H1 (cell line): Measurements from ENCODE around the gene ADCY9. TPM values are rescaled to one million over a fixed set of nuclear protein-coding genes. Genes with fewer than 3 reads are reported as not detected.

Experiments used
- CTCF ChIA-PET: fragments of 300-600 bp; sonication (Branson Sonifier 250); formaldehyde crosslinking; loops from one replicate; lab custom pipeline; 2021; ENCODE audit not compliant: partially characterized antibody; lab: Charles Lee
- POLR2A ChIA-PET: fragments of 300-600 bp; sonication (Branson Sonifier 250); formaldehyde crosslinking; loops from one replicate; lab custom pipeline; 2021; ENCODE audit warnings: inconsistent platforms; ENCODE audit not compliant: partially characterized antibody; lab: Charles Lee
- DNase-seq, 2 experiments: peaks; one replicate each; pipeline versions ENCODE4 v3.0.0 to v3.0.0-alpha.2; 2010 to 2022; ENCODE audit warnings: low spot score in 2 of 2, low read depth in 1 of 2, mixed read lengths in 1 of 2
- FAIRE-seq: peaks from 2 replicates; lab custom pipeline; 2011; peaks lifted over from hg19 to GRCh38; lab: Jason Lieb, UNC
- H2AFZ ChIP-seq: 2 replicates; pipeline ENCODE4 v1.8.1; 2012; ENCODE audit warnings: low read length, inconsistent platforms
- H2AK5ac ChIP-seq: 2 replicates; pipeline ENCODE4 v1.6.1; 2013; ENCODE audit warnings: low read depth, low read length
- H2BK120ac ChIP-seq: replicated peaks from 2 replicates; pipeline ENCODE3; 2013; ENCODE audit warnings: low read depth, low read length, inconsistent platforms
- H2BK12ac ChIP-seq: 2 replicates; pipeline ENCODE4 v1.6.1; 2013; ENCODE audit warnings: low read depth, low read length
- H2BK15ac ChIP-seq: 2 replicates; pipeline ENCODE4 v1.6.1; 2013; ENCODE audit warnings: low read length
- H2BK20ac ChIP-seq: 2 replicates; pipeline ENCODE4 v1.6.1; 2013; ENCODE audit warnings: low read length
- H2BK5ac ChIP-seq: 2 replicates; pipeline ENCODE4 v1.6.1; 2013; ENCODE audit warnings: low read depth, low read length
- H3K14ac ChIP-seq: 2 replicates; pipeline ENCODE4 v1.6.1; 2013; ENCODE audit warnings: inconsistent platforms; ENCODE audit not compliant: insufficient read length
- H3K18ac ChIP-seq: 2 replicates; pipeline ENCODE4 v1.6.1; 2013; ENCODE audit warnings: low read length; ENCODE audit errors: extremely low read depth
- H3K23ac ChIP-seq: 2 replicates; pipeline ENCODE4 v1.6.1; 2013; ENCODE audit warnings: inconsistent platforms; ENCODE audit not compliant: insufficient read length
- H3K23me2 ChIP-seq: 2 replicates; pipeline ENCODE4 v1.6.1; 2013; ENCODE audit warnings: low read depth, low read length
- H3K27ac ChIP-seq: 2 replicates; pipeline ENCODE4 v1.6.1; 2011; ENCODE audit warnings: low read depth, low read length, inconsistent platforms
- H3K27me3 ChIP-seq, 4 experiments: replicated peaks in 1 of 4; 1 replicate in 1 of 4; 2 replicates in 3 of 4; pipeline versions ENCODE4 v1.6.1 to v1.8.1; 2011 to 2013; ENCODE audit warnings: low read length in 3 of 4, mild to moderate bottlenecking in 3 of 4, inconsistent platforms in 2 of 4, mixed read lengths in 2 of 4, moderate library complexity in 1 of 4; ENCODE audit not compliant: control insufficient read depth in 3 of 4, insufficient read depth in 3 of 4; ENCODE audit errors: extremely low read depth in 1 of 4
- H3K36me3 ChIP-seq, 4 experiments: 2 replicates each; pipeline versions ENCODE4 v1.6.1 to v1.8.1; 2011 to 2013; ENCODE audit warnings: mild to moderate bottlenecking in 4 of 4, low read length in 3 of 4, moderate library complexity in 2 of 4, control low read depth in 1 of 4, inconsistent platforms in 1 of 4; ENCODE audit not compliant: insufficient read depth in 4 of 4, control insufficient read depth in 2 of 4
- H3K4ac ChIP-seq: replicated peaks from 2 replicates; pipeline ENCODE3; 2013; ENCODE audit warnings: low read length, low read depth, mixed read lengths, inconsistent platforms; ENCODE audit not compliant: insufficient read length
- H3K4me1 ChIP-seq, 4 experiments: replicated peaks in 1 of 4; 1 replicate in 1 of 4; 2 replicates in 3 of 4; pipeline versions ENCODE4 v1.6.1 to v1.8.1; 2011 to 2013; ENCODE audit warnings: low read length in 3 of 4, inconsistent platforms in 2 of 4, mixed read lengths in 1 of 4; ENCODE audit not compliant: insufficient read depth in 4 of 4, control insufficient read depth in 3 of 4
- H3K4me2 ChIP-seq, 2 experiments: 2 replicates each; pipeline versions ENCODE4 v1.6.1 to v1.8.1; 2011 to 2013; ENCODE audit warnings: low read depth in 2 of 2, low read length in 2 of 2, control low read depth in 1 of 2, inconsistent platforms in 1 of 2, mild to moderate bottlenecking in 1 of 2; ENCODE audit not compliant: insufficient read depth in 1 of 2
- H3K4me3 ChIP-seq, 4 experiments: fragments of 200-600, 300-600 bp in 1 of 4; sonication (generic), shearing (Covaris generic), sonication (Bioruptor Twin) in 1 of 4; 2 replicates each; pipeline versions ENCODE4 v1.5.1 to v1.8.1; 2011 to 2016; ENCODE audit warnings: low read length in 4 of 4, low read depth in 3 of 4, control low read depth in 2 of 4, inconsistent platforms in 2 of 4, mild to moderate bottlenecking in 2 of 4, mixed read lengths in 1 of 4, moderate library complexity in 1 of 4; ENCODE audit not compliant: insufficient read depth in 2 of 4; ENCODE audit errors: extremely low read depth in 1 of 4
- H3K56ac ChIP-seq: replicated peaks from 2 replicates; pipeline ENCODE3; 2013; ENCODE audit warnings: low read depth, mild to moderate bottlenecking, mixed read lengths, low read length, inconsistent platforms; ENCODE audit not compliant: insufficient read length
- H3K79me1 ChIP-seq: 2 replicates; pipeline ENCODE4 v1.6.1; 2013; ENCODE audit warnings: low read depth, low read length, control low read depth
- H3K79me2 ChIP-seq, 2 experiments: 2 replicates each; pipeline versions ENCODE4 v1.6.1 to v1.8.1; 2012 to 2013; ENCODE audit warnings: low read length in 2 of 2, mild to moderate bottlenecking in 2 of 2, inconsistent platforms in 1 of 2; ENCODE audit not compliant: insufficient read depth in 2 of 2, control insufficient read depth in 1 of 2
- H3K9ac ChIP-seq, 4 experiments: replicated peaks in 1 of 4; 1 replicate in 1 of 4; 2 replicates in 3 of 4; pipeline versions ENCODE4 v1.6.1 to v1.8.1; 2011 to 2013; ENCODE audit warnings: low read depth in 3 of 4, low read length in 3 of 4, control low read depth in 2 of 4, mild to moderate bottlenecking in 2 of 4, moderate library complexity in 2 of 4, inconsistent platforms in 1 of 4; ENCODE audit errors: extremely low read depth in 1 of 4
- H3K9me3 ChIP-seq, 2 experiments: 2 replicates each; pipeline versions ENCODE4 v1.6.1 to v1.8.1; 2012 to 2013; ENCODE audit warnings: mild to moderate bottlenecking in 2 of 2, moderate library complexity in 2 of 2, control low read depth in 1 of 2, inconsistent platforms in 1 of 2, low read depth in 1 of 2, low read length in 1 of 2, mixed read lengths in 1 of 2; ENCODE audit not compliant: insufficient read depth in 2 of 2
- H4K20me1 ChIP-seq, 2 experiments: replicated peaks in 1 of 2; 2 replicates each; pipeline versions ENCODE3 to v1.8.1; 2011 to 2013; ENCODE audit warnings: inconsistent platforms in 2 of 2, low read length in 2 of 2, mild to moderate bottlenecking in 1 of 2; ENCODE audit not compliant: insufficient read depth in 2 of 2, control insufficient read depth in 1 of 2
- H4K5ac ChIP-seq: 2 replicates; pipeline ENCODE4 v1.6.1; 2013; ENCODE audit warnings: low read length, low read depth, mixed read lengths, inconsistent platforms; ENCODE audit not compliant: insufficient read length
- H4K8ac ChIP-seq: 2 replicates; pipeline ENCODE4 v1.8.0; 2013; ENCODE audit warnings: mild to moderate bottlenecking, moderate library complexity, low read length, inconsistent platforms; ENCODE audit not compliant: insufficient read depth; ENCODE audit errors: extremely low read depth
- H4K91ac ChIP-seq: replicated peaks from 2 replicates; pipeline ENCODE3; 2013; ENCODE audit warnings: low read length, mixed read lengths, inconsistent platforms; ENCODE audit not compliant: insufficient read length
- ASH2L ChIP-seq: fragments of 200-600, 300-600 bp; sonication (generic); IDR thresholded peaks from one replicate; pipeline ENCODE4 v1.7.1; 2017; ENCODE audit warnings: low read length
- ATF3 ChIP-seq: IDR thresholded peaks from 2 replicates; pipeline ENCODE4 v1.6.1; 2011; ENCODE audit warnings: low read depth, mild to moderate bottlenecking, low read length; ENCODE audit not compliant: insufficient read depth
- CHD1 ChIP-seq: IDR thresholded peaks from 2 replicates; pipeline ENCODE4 v1.6.1; 2012; ENCODE audit warnings: low read depth, low read length, improper control_type of control experiment
- EP300 ChIP-seq, 2 experiments: IDR thresholded peaks; 1 replicate in 1 of 2; 2 replicates in 1 of 2; pipeline ENCODE4 v1.6.1; 2011 to 2012; ENCODE audit warnings: low read depth in 2 of 2, low read length in 2 of 2, mild to moderate bottlenecking in 2 of 2, borderline replicate concordance in 1 of 2, inconsistent platforms in 1 of 2, moderate library complexity in 1 of 2
- HDAC6 ChIP-seq: IDR thresholded peaks from one replicate; pipeline ENCODE4 v1.7.1; 2012; ENCODE audit warnings: low read depth, mild to moderate bottlenecking, inconsistent platforms, low read length, moderate library complexity
- JUN ChIP-seq: IDR thresholded peaks from 2 replicates; pipeline ENCODE4 v1.6.1; 2011; ENCODE audit warnings: low read depth, mild to moderate bottlenecking, improper control_type of control experiment, low read length
- KDM1A ChIP-seq: fragments of 200-600, 300-600 bp; sonication (generic); IDR thresholded peaks from 2 replicates; pipeline ENCODE4 v1.7.1; 2016; ENCODE audit warnings: mild to moderate bottlenecking, low read length, borderline replicate concordance
- SAP30 ChIP-seq: fragments of 300-600 bp; sonication (generic); IDR thresholded peaks from 2 replicates; pipeline ENCODE4 v1.7.1; 2012; ENCODE audit warnings: low read length, moderate library complexity, mild to moderate bottlenecking, inconsistent platforms; ENCODE audit not compliant: insufficient read depth, insufficient replicate concordance
- SIN3A ChIP-seq, 2 experiments: IDR thresholded peaks in 1 of 2; conservative IDR thresholded peaks in 1 of 2; 2 replicates each; pipeline ENCODE4 v1.6.1; 2011 to 2012; ENCODE audit warnings: low read length in 2 of 2, improper control_type of control experiment in 1 of 2, low read depth in 1 of 2, mild to moderate bottlenecking in 1 of 2
- SIRT6 ChIP-seq: IDR thresholded peaks from one replicate; pipeline ENCODE4 v1.7.1; 2012; ENCODE audit warnings: low read length, inconsistent platforms
- YY1 ChIP-seq: IDR thresholded peaks from 2 replicates; pipeline ENCODE4 v1.6.1; 2011; ENCODE audit warnings: low read depth, mild to moderate bottlenecking, low read length
- WGBS, 2 experiments: shearing (Covaris generic) in 1 of 2; methylation state at CpG; one replicate each; pipeline versions ENCODE4 v1.1.6 to v1.1.7; 2013 to 2015; ENCODE audit warnings: low lambda C conversion rate in 2 of 2, mixed read lengths in 2 of 2, inconsistent platforms in 1 of 2, low coverage in 1 of 2, missing lambda C conversion rate in 1 of 2; ENCODE audit not compliant: insufficient replicate concordance in 2 of 2, insufficient coverage in 1 of 2, insufficient read length in 1 of 2; ENCODE audit errors: extremely low coverage in 1 of 2, missing lambda C conversion rate in 1 of 2; 5-methylcytosine and 5-hydroxymethylcytosine counted together
- polyA plus RNA-seq, 7 experiments: library from polyadenylated mRNA; depleted of rRNA in 3 of 7; stranded (reverse) in 5 of 7; unstranded in 2 of 7; fragments of >200 nt in 5 of 7; fragments of 200-250 nt in 2 of 7; gene quantifications; 1 replicate in 5 of 7; 2 replicates in 1 of 7; 4 replicates in 1 of 7; pipeline versions ENCODE4 v1.2.1 to v1.2.3, GENCODE V29; 2011 to 2013; ENCODE audit warnings: missing spikeins in 2 of 7, mixed read lengths in 2 of 7
- total RNA-seq: library from RNA; stranded (reverse); fragmentation: NEBNext Ultra II Directional; extraction: Animal tissue kit (Norgen Biotek cat#: 25700); gene quantifications from 2 replicates; pipeline ENCODE4 v1.2.1, GENCODE V29; 2021

The ADCY9 gene
- total and polyA plus RNA-seq, 2 of the 8 experiments (the other 6 are each of a cell fraction or from before 2014, with no cell fraction given), result 5.4 to 13.1 TPM

GRCh38 chr16:4016658-4017057 is 99.6 kb downstream of the ADCY9 start:
- Histone ChIP-seq H3K23ac (no peak overlapping the region), H3K9me3 (no peaks in the 10 kb centered on the region), H3K27ac (no peak overlapping the region), H3K14ac (no peak overlapping the region), H2BK15ac (no peak overlapping the region), H3K27me3 (no peaks in the 10 kb centered on the region), H2BK20ac (no peak overlapping the region), H3K4ac (no peak overlapping the region), H3K9ac (no peak overlapping the region), H4K20me1 (no peaks in the 10 kb centered on the region), H3K56ac (no peak overlapping the region), H3K23me2 (no peaks in the 10 kb centered on the region), H3K79me1 (no peaks in the 10 kb centered on the region), H3K4me2 (no peak overlapping the region), H4K91ac (no peak overlapping the region), H2BK5ac (no peak overlapping the region), H2BK120ac (no peak overlapping the region), H3K4me3 (no peak overlapping the region), H2AK5ac (no peak overlapping the region), H4K8ac (no peak overlapping the region), H4K5ac (no peak overlapping the region), H3K4me1 (peaks cover 3 to 11% (median 7%) of the 10 kb centered on the region in 4 experiments; a peak in 6 of 7 replicates), H2BK12ac (no peak overlapping the region), H3K79me2 (no peaks in the 10 kb centered on the region), H3K18ac (no peak overlapping the region), H2AFZ (no peak overlapping the region), H3K36me3 (no peaks in the 10 kb centered on the region)
- TF ChIP-seq CHD1, result no peak
- no peak for TF ChIP-seq SIN3A (conservative IDR thresholded peaks at IDR 0.05 in 1 of 2, IDR thresholded peaks at IDR 0.05 in 1 of 2; ENCODE audit: low read depth in 1 of 2, low read length in 2 of 2)
- TF ChIP-seq KDM1A, result no peak
- TF ChIP-seq HDAC6, result no peak
- TF ChIP-seq ASH2L, result no peak
- TF ChIP-seq SIRT6, result no peak
- TF ChIP-seq EP300 (IDR thresholded peaks at IDR 0.05; ENCODE audit: borderline replicate concordance in 1 of 2, low read depth in 2 of 2, low read length in 2 of 2), result no peak
- no peak for TF ChIP-seq SAP30
- TF ChIP-seq JUN, result no peak
- no peak for TF ChIP-seq YY1
- TF ChIP-seq ATF3, result no peak
- no peak for FAIRE-seq
- 56% methylated on average over 4 of the region's 4 CpGs; no CpG with 5 or more reads in 1 of the 2 experiments for WGBS, 2 experiments
- ChIA-PET POLR2A (interaction anchor here (0.7 kb wide), 1 partner anchor 16 kb away, joined by 3 read pairs; no protein-coding TSS in a partner anchor), CTCF (interaction anchor here (1.0 to 1.5 kb wide), 2 partner anchors 8 to 10 kb away, joined by 3 read pairs; no protein-coding TSS in a partner anchor)
- DNase-seq, result no peak
